Activated gamma-delta T cell treated with Interleukin-2 at 50 U/mL for 16 hours (primary cell): ENCODE measurements around the gene YLPM1.

Source experiments
- DNase-seq: peaks from one replicate; pipeline ENCODE4 v3.0.0-alpha.2; 2020

Gene YLPM1

GRCh38 chr14:74879427-74880182 is 116.5 kb downstream of the YLPM1 start:
- no peak for DNase-seq

- DNase-seq = peak; percentile 83
These were observed 118.5 kb downstream of the YLPM1 start, which contains the start of gene DLST for GRCh38 chr14:74881431-74882102. TSS of gene DLST (plus strand) at chr14:74881916. CDS start at chr14:74881954, 38 bp downstream.

- peak; percentile 43 for DNase-seq
These were observed 119.2 kb downstream of the YLPM1 start for GRCh38 chr14:74882103-74882920.
